ENCODE data around the gene SERPINA5.
"Not testable (repeated sequence)": the region's sequence is repeated elsewhere in the genome, so short reads cannot be mapped to it uniquely, and the experiment has no call there.

The SERPINA5 gene

DNA sequence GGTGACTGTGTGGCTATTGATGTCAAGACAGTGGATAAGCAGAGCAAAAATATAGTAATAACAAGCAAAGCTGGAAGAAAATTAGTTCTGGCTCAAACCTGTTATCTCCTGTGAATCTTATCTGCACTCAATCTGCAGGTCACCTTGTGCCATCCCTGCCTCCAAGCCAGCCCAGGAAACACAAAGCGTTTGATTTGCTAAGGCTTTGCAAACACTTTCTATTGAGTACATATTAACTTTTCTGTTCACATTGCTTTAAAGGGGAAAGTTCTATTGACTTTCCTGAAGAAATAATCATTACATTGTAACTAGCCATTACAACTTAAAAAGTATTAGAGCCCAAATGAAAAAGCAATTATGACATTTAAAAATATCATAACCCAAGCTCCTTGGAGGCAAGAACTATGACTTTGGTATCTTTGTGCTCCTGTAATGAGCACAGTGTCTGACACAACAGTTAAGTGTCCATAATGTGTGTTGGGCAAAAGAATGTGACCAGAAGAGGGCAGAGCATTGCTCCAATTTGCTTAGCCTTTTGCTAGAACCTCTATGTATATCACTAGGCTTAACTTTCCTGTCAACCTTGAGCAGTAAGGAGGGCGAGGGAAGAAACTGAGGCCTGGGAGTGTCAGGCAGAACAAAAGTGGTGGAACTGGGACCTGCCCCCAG lies 55.7 kb downstream of the SERPINA5 start:
- TF ChIP-seq, protein P1, sequence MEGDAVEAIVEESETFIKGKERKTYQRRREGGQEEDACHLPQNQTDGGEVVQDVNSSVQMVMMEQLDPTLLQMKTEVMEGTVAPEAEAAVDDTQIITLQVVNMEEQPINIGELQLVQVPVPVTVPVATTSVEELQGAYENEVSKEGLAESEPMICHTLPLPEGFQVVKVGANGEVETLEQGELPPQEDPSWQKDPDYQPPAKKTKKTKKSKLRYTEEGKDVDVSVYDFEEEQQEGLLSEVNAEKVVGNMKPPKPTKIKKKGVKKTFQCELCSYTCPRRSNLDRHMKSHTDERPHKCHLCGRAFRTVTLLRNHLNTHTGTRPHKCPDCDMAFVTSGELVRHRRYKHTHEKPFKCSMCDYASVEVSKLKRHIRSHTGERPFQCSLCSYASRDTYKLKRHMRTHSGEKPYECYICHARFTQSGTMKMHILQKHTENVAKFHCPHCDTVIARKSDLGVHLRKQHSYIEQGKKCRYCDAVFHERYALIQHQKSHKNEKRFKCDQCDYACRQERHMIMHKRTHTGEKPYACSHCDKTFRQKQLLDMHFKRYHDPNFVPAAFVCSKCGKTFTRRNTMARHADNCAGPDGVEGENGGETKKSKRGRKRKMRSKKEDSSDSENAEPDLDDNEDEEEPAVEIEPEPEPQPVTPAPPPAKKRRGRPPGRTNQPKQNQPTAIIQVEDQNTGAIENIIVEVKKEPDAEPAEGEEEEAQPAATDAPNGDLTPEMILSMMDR (IDR thresholded peaks at IDR 0.05; ENCODE audit: insufficient read depth, low read depth, low read length, missing control alignments), result peak; percentile 3
- no peak for DNase-seq (ENCODE audit: low read depth)
- H3K4me3 ChIP-seq (ENCODE audit: low read depth, low read length), result no peak overlapping the region

DNA sequence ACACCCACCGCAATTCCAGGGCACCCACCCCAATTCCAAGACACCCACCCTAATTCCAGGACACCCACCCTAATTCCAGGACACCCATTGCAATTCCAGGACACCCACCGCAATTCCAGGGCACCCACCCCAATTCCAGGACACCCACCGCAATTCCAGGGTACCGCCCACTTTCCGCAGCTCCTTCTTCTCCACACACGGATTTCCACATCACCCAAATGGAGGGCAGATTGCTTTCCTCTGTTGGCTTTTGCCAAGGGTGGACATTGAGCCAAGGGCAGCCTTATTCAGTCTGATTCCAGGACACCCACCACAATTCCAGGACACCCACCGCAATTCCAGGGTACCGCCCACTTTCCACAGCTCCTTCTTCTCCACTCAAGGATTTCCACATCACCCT lies 56.6 kb downstream of the SERPINA5 start:
- not testable (repeated sequence) for DNase-seq (ENCODE audit: low read depth); H3K4me3 ChIP-seq (ENCODE audit: low read depth, low read length)

DNA sequence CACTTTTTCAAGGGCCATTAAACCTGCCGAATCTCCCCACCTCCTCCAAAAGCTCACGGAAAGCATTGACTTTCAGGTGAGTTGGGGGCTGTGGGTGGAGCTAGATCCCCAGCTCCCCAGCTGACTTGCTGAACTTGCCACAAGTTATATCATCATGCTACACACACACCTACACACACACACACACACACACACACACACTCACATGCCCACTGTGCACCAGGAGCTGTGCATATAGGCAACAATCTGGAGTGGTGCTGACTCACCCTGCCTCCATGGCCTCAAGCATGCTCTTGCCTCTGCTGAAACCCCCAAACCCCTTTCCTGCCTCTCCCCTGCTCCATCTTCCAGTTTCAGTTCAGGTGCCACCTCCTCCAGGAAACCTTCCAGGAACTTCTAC lies 57.1 kb downstream of the SERPINA5 start:
- no peak for DNase-seq (ENCODE audit: low read depth)
- TF ChIP-seq, protein P1 (IDR thresholded peaks at IDR 0.05; ENCODE audit: insufficient read depth, low read depth, low read length, missing control alignments), result no peak

DNA sequence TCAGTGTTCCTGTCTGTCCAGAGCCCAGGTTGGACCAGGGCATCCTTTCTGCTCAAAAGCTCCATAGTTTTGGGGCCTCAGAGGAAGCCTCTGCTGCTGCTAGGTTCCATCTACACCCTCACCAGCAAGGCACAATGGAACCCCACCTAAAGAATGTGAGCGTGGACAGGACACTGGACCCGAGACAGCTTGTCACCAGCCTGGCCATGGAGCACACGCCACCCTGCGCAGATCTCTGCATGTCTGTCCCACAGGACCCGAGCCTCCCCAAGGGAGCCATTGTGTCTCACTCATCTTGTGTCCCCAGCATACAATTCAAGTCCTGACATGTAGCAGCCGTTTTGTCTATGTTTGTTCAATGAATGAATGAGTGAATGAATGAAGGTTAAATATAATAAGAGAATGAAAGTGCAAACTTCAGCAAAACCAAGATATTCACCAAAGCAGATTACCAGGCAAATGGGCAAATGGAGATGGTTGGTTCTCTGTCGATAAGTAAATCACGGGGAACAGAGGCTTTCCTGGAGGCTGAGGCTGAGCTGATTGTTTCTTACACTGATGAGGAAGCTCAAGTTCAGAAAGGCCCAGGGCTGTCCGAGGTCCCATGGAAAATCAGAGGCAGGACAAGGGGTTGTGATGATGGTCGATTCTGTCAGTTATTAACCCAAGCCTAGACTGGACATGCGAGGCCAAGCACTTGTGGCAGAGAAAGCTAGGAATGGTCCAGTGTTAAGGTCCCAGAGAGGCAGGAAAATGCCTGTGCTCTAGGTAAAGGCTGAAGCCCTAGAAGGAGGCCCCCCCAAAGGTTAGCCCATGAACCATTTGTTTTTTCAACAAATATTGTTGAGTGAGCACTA lies 58.0 kb downstream of the SERPINA5 start:
- DNase-seq (ENCODE audit: low read depth), result no peak
- H3K4me3 ChIP-seq (ENCODE audit: low read depth, low read length), result no peak overlapping the region
- TF ChIP-seq, protein P1 (IDR thresholded peaks at IDR 0.05; ENCODE audit: insufficient read depth, low read depth, low read length, missing control alignments), result no peak

More for the DNA sequence above, 57.1 kb downstream of the SERPINA5 start:
- H3K4me3 ChIP-seq (ENCODE audit: low read depth, low read length), result no peak overlapping the region

DNA sequence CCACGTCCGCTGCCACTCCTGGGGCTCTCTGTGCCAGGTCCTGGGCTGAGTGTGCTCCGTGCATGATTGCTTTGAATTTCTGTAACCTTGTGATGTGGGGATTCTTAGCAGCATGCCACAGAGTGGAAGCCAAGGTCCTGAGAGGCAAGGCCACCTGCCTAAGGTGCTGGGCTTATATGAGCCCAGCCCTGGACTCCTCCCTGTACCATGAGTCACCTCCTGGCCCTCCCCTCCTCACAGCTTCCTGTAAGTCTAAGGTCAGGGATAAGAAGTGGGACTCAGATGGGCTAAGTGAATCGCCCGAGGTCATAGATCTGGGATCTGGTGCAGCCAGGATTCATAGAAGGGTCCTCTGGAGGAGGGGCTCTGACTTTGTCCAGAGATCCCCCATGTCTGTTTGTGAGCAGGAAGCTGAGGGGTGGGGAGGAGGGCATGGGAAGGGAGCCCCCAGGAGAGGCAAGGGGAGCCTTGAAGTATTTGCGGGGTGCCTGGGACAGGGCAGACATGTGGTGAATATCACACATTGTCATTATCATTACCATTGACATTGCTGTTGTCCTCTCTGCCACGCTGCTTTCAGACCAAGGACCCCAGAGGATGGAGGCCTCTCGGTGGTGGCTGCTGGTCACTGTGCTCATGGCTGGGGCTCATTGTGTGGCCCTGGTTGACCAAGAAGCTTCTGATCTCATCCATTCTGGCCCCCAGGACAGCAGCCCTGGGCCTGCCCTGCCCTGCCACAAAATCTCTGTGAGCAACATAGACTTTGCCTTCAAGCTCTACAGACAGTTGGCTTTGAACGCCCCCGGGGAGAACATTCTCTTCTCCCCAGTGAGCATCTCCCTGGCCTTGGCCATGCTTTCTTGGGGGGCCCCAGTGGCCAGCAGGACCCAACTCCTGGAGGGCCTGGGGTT lies 59.8 kb downstream of the SERPINA5 start:
- TF ChIP-seq, protein P1 (IDR thresholded peaks at IDR 0.05; ENCODE audit: insufficient read depth, low read depth, low read length, missing control alignments), result no peak
- H3K4me3 ChIP-seq (ENCODE audit: low read depth, low read length), result no peak overlapping the region
- DNase-seq (ENCODE audit: low read depth), result no peak

DNA sequence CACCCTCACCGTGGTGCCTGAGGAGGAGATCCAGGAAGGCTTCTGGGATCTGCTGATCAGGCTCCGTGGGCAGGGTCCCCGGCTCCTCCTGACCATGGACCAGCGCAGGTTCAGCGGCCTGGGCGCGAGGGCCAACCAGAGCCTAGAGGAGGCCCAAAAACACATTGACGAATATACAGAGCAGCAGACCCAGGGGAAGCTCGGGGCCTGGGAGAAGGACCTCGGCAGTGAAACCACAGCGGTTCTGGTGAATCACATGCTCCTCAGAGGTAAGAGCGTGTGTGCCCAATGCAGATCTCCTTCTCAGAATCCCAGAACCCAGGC lies 60.4 kb downstream of the SERPINA5 start:
- H3K4me3 ChIP-seq (ENCODE audit: low read depth, low read length), result no peak overlapping the region
- TF ChIP-seq, protein P1 (IDR thresholded peaks at IDR 0.05; ENCODE audit: insufficient read depth, low read depth, low read length, missing control alignments), result no peak

More for the DNA sequence above, 60.4 kb downstream of the SERPINA5 start:
- DNase-seq (ENCODE audit: low read depth), result no peak

Measured in GM12865 (cell line).